ENCODE measurements around the gene GPR85.
A peak's percentile ranks its signal among the peaks of the same experiment; 100 is the strongest.

Gene GPR85

GRCh38 chr7:113094517-113095249, 8.1 kb upstream of the GPR85 start:
- no peak for DNase-seq
- TF ChIP-seq GATA1 (IDR thresholded peaks at IDR 0.05; ENCODE audit: low read depth, low read length) = no peak

- TF ChIP-seq GATA1 (IDR thresholded peaks at IDR 0.05; ENCODE audit: low read depth, low read length) (no peak), POLR2A (IDR thresholded peaks at IDR 0.05; ENCODE audit: low read length) (no peak)
- no peak for DNase-seq
Observed at GRCh38 chr7:113093561-113093960, 6.9 kb upstream of the GPR85 start.

GRCh38 chr7:113092762-113093161, 6.1 kb upstream of the GPR85 start:
- TF ChIP-seq GATA1 (IDR thresholded peaks at IDR 0.05; ENCODE audit: low read depth, low read length) (no peak), POLR2A (IDR thresholded peaks at IDR 0.05; ENCODE audit: low read length) (no peak)

GRCh38 chr7:113087071-113087998, 708 bp upstream of the GPR85 start:
- TF ChIP-seq POLR2A (IDR thresholded peaks at IDR 0.05; ENCODE audit: low read length) = no peak
- no peak for TF ChIP-seq GATA1 (IDR thresholded peaks at IDR 0.05; ENCODE audit: low read depth, low read length)
- peak; percentile 31 to 63 for DNase-seq

More at GRCh38 chr7:113092762-113093161, 6.1 kb upstream of the GPR85 start:
- peak in 1 of 2 experiments; percentile 14 for DNase-seq

- DNase-seq = peak; percentile 29 to 38
- TF ChIP-seq GATA1 (IDR thresholded peaks at IDR 0.05; ENCODE audit: low read depth, low read length) (no peak), POLR2A (IDR thresholded peaks at IDR 0.05; ENCODE audit: low read length) (no peak)
Observed at GRCh38 chr7:113085781-113086390, 741 bp downstream of the GPR85 start.

GRCh38 chr7:113084496-113085172, 2.0 kb downstream of the GPR85 start:
- no peak for TF ChIP-seq GATA1 (IDR thresholded peaks at IDR 0.05; ENCODE audit: low read depth, low read length)
- no peak for DNase-seq

GRCh38 chr7:113083816-113084495, 2.7 kb downstream of the GPR85 start:
- no peak for DNase-seq
- no peak for TF ChIP-seq POLR2A (IDR thresholded peaks at IDR 0.05; ENCODE audit: low read length)
- TF ChIP-seq GATA1 (IDR thresholded peaks at IDR 0.05; ENCODE audit: low read depth, low read length) = no peak

- TF ChIP-seq POLR2A (IDR thresholded peaks at IDR 0.05; ENCODE audit: low read length) (no peak), GATA1 (IDR thresholded peaks at IDR 0.05; ENCODE audit: low read depth, low read length) (no peak)
- DNase-seq = no peak
Observed at GRCh38 chr7:113083132-113083815, 3.4 kb downstream of the GPR85 start.

- DNase-seq = no peak
- TF ChIP-seq POLR2A (IDR thresholded peaks at IDR 0.05; ENCODE audit: low read length) (no peak), GATA1 (IDR thresholded peaks at IDR 0.05; ENCODE audit: low read depth, low read length) (no peak)
Observed at GRCh38 chr7:113078331-113078730, 8.3 kb downstream of the GPR85 start.

- DNase-seq = no peak
- TF ChIP-seq GATA1 (IDR thresholded peaks at IDR 0.05; ENCODE audit: low read depth, low read length) (no peak), POLR2A (IDR thresholded peaks at IDR 0.05; ENCODE audit: low read length) (no peak)
Observed at GRCh38 chr7:113076703-113077102, 9.9 kb downstream of the GPR85 start.

GRCh38 chr7:113071465-113071864, 15.2 kb downstream of the GPR85 start:
- DNase-seq = no peak

GRCh38 chr7:113062499-113062898, 24.1 kb downstream of the GPR85 start:
- TF ChIP-seq GATA1 (IDR thresholded peaks at IDR 0.05; ENCODE audit: low read depth, low read length) = no peak
- no peak for TF ChIP-seq POLR2A (IDR thresholded peaks at IDR 0.05; ENCODE audit: low read length)
- no peak for DNase-seq

More at GRCh38 chr7:113071465-113071864, 15.2 kb downstream of the GPR85 start:
- no peak for TF ChIP-seq GATA1 (IDR thresholded peaks at IDR 0.05; ENCODE audit: low read depth, low read length)
- no peak for TF ChIP-seq POLR2A (IDR thresholded peaks at IDR 0.05; ENCODE audit: low read length)

GRCh38 chr7:113060100-113060499, 26.5 kb downstream of the GPR85 start:
- no peak for DNase-seq
- TF ChIP-seq POLR2A (IDR thresholded peaks at IDR 0.05; ENCODE audit: low read length) (no peak), GATA1 (IDR thresholded peaks at IDR 0.05; ENCODE audit: low read depth, low read length) (no peak)
